HCT116 (cell line): ENCODE results near the gene ZNF236.
"Not testable (repeated sequence)": the region's sequence is repeated elsewhere in the genome, so short reads cannot be mapped to it uniquely, and the experiment has no call there.

ENCODE experiments used
- CEBPB ChIP-seq: IDR thresholded peaks from 2 replicates; pipeline ENCODE4 v1.6.1; 2012; ENCODE audit warnings: low read depth
- EGR1 ChIP-seq: IDR thresholded peaks from 2 replicates; pipeline ENCODE4 v1.6.1; 2012; ENCODE audit warnings: low read depth
- ELF1 ChIP-seq: IDR thresholded peaks from 2 replicates; pipeline ENCODE4 v1.6.1; 2012; ENCODE audit warnings: low read depth, borderline replicate concordance
- EZH2 ChIP-seq: fragments of 200-600 bp; sonication (generic); IDR thresholded peaks from 2 replicates; pipeline ENCODE4 v1.6.1; 2017; ENCODE audit warnings: antibody characterized with exemption, mixed run types
- POLR2A ChIP-seq: IDR thresholded peaks from 2 replicates; pipeline ENCODE4 v1.7.0; 2011; ENCODE audit warnings: borderline replicate concordance; ENCODE audit not compliant: insufficient read depth, insufficient read length; ENCODE audit errors: extremely low read depth
- POLR2AphosphoS5 ChIP-seq: IDR thresholded peaks from 2 replicates; pipeline ENCODE4 v1.6.1; 2011; ENCODE audit warnings: mild to moderate bottlenecking, low read depth, low read length, moderate library complexity
- RAD21 ChIP-seq: IDR thresholded peaks from 2 replicates; pipeline ENCODE4 v1.6.1; 2012; ENCODE audit warnings: low read depth, mild to moderate bottlenecking
- TF ChIP-seq, protein P1 (sequence below), 3 experiments: fragments of 200-600 bp in 1 of 3; sonication (generic) in 1 of 3; IDR thresholded peaks in 2 of 3; conservative IDR thresholded peaks in 1 of 3; 2 replicates each; pipeline ENCODE4 v1.5.1; 2012 to 2017; ENCODE audit warnings: low read depth in 2 of 3, low read length in 2 of 3, antibody characterized with exemption in 1 of 3, borderline replicate concordance in 1 of 3, control low read depth in 1 of 3, mild to moderate bottlenecking in 1 of 3, mixed read lengths in 1 of 3, mixed run types in 1 of 3, moderate library complexity in 1 of 3; ENCODE audit not compliant: insufficient read depth in 1 of 3

DNA sequence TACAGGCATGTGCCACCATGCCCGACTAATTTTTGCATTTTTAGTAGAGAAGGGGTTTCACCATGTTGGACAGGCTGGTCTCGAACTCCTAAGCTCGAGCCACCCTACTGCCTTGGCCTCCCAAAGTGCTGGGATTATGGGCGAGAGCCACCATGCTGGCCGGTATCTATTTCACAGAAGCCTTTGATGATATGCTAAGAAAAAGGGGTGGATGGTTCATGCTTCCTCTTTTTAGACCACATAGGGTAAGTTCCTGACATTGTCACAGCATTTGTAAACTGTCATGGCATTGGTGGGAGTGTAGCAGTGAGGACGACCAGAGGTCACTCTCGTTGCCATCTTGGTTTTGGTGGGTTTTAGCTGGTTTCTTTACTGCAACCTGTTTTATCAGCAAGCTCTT, 10.8 kb upstream of the ZNF236 start:
- TF ChIP-seq, protein P1, sequence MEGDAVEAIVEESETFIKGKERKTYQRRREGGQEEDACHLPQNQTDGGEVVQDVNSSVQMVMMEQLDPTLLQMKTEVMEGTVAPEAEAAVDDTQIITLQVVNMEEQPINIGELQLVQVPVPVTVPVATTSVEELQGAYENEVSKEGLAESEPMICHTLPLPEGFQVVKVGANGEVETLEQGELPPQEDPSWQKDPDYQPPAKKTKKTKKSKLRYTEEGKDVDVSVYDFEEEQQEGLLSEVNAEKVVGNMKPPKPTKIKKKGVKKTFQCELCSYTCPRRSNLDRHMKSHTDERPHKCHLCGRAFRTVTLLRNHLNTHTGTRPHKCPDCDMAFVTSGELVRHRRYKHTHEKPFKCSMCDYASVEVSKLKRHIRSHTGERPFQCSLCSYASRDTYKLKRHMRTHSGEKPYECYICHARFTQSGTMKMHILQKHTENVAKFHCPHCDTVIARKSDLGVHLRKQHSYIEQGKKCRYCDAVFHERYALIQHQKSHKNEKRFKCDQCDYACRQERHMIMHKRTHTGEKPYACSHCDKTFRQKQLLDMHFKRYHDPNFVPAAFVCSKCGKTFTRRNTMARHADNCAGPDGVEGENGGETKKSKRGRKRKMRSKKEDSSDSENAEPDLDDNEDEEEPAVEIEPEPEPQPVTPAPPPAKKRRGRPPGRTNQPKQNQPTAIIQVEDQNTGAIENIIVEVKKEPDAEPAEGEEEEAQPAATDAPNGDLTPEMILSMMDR (IDR thresholded peaks at IDR 0.05 in 2 of 3, conservative IDR thresholded peaks at IDR 0.05 in 1 of 3; ENCODE audit: borderline replicate concordance in 1 of 3, insufficient read depth in 1 of 3, low read depth in 2 of 3, low read length in 2 of 3), result not testable (repeated sequence)
- TF ChIP-seq EGR1, RAD21, ELF1, CEBPB, EZH2, POLR2AphosphoS5, POLR2A: not testable (repeated sequence)
